IMR-90 (cell line): Measurements from ENCODE around the gene GRAMD4. TPM values are rescaled to one million over a fixed set of nuclear protein-coding genes. Genes with fewer than 3 reads are reported as not detected.

Source experiments
- ATAC-seq: fragments of 200-7000 bp; cut with Tn5 transposase; 2 replicates; pipeline ENCODE4 v1.9.1; 2020; ENCODE audit warnings: low read depth, mild to moderate bottlenecking, moderate library complexity
- BruUV-seq: library from RNA; stranded (reverse); fragments of 400-500 nt; replicated peaks from 2 replicates; lab custom pipeline; 2021; lab: Mats Ljungman, UMichigan
- CTCF ChIA-PET: fragments of 300-600 bp; formaldehyde crosslinking; extraction: SDS; loops from one replicate; lab custom pipeline; 2021; ENCODE audit warnings: antibody characterized with exemption; lab: Yijun Ruan, JAX
- POLR2A ChIA-PET: fragments of 300-600 bp; sonication (Branson Sonifier 250); formaldehyde crosslinking; loops from one replicate; lab custom pipeline; 2022; ENCODE audit warnings: antibody characterized with exemption; ENCODE audit not compliant: unreplicated experiment; lab: Charles Lee
- DNase-seq: peaks from one replicate; pipeline ENCODE4 v3.0.0; 2013
- H2AFZ ChIP-seq: replicated peaks from 2 replicates; pipeline ENCODE3; 2013; ENCODE audit warnings: low read length, mild to moderate bottlenecking; ENCODE audit not compliant: poor library complexity
- H2AK5ac ChIP-seq: 2 replicates; pipeline ENCODE4 v1.6.1; 2013; ENCODE audit warnings: low read depth, low read length, inconsistent platforms
- H2AK9ac ChIP-seq: replicated peaks from 2 replicates; pipeline ENCODE3; 2013; ENCODE audit warnings: mild to moderate bottlenecking, low read depth, low read length, moderate library complexity; ENCODE audit not compliant: poor library complexity
- H2BK120ac ChIP-seq: 2 replicates; pipeline ENCODE4 v1.6.1; 2013; ENCODE audit warnings: low read depth, low read length, inconsistent platforms
- H2BK15ac ChIP-seq: 3 replicates; pipeline ENCODE4 v1.6.1; 2013; ENCODE audit warnings: low read depth, low read length, inconsistent platforms
- H2BK20ac ChIP-seq: 2 replicates; pipeline ENCODE4 v1.6.1; 2013; ENCODE audit warnings: low read depth, mild to moderate bottlenecking, inconsistent platforms, low read length, moderate library complexity
- H2BK5ac ChIP-seq: 2 replicates; pipeline ENCODE4 v1.6.1; 2013; ENCODE audit warnings: mild to moderate bottlenecking, low read depth, low read length, inconsistent platforms; ENCODE audit not compliant: poor library complexity, severe bottlenecking
- H3K14ac ChIP-seq: replicated peaks from 2 replicates; pipeline ENCODE4 v1.6.1; 2013; ENCODE audit warnings: low read depth, low read length, inconsistent platforms
- H3K18ac ChIP-seq: 2 replicates; pipeline ENCODE4 v1.6.1; 2013; ENCODE audit warnings: low read depth, low read length, control low read depth
- H3K23ac ChIP-seq: 2 replicates; pipeline ENCODE4 v1.6.1; 2013; ENCODE audit warnings: low read depth, low read length, inconsistent platforms
- H3K27ac ChIP-seq: 2 replicates; pipeline ENCODE4 v1.5.1; 2013; ENCODE audit warnings: mild to moderate bottlenecking, control low read depth, low read length; ENCODE audit not compliant: insufficient read depth
- H3K27me3 ChIP-seq: 2 replicates; pipeline ENCODE4 v1.6.1; 2013; ENCODE audit warnings: low read length; ENCODE audit not compliant: control insufficient read depth, insufficient read depth
- H3K36me3 ChIP-seq: 2 replicates; pipeline ENCODE4 v1.6.1; 2013; ENCODE audit warnings: low read length, mixed read lengths; ENCODE audit not compliant: control insufficient read depth, insufficient read depth
- H3K4ac ChIP-seq: 2 replicates; pipeline ENCODE4 v1.6.1; 2013; ENCODE audit warnings: low read depth, low read length, inconsistent platforms
- H3K4me1 ChIP-seq: 2 replicates; pipeline ENCODE4 v1.6.1; 2013; ENCODE audit warnings: low read length, mixed read lengths; ENCODE audit not compliant: control insufficient read depth, insufficient read depth
- H3K4me2 ChIP-seq: 2 replicates; pipeline ENCODE4 v1.6.1; 2013; ENCODE audit warnings: low read depth, mild to moderate bottlenecking, control low read depth, low read length, moderate library complexity
- H3K4me3 ChIP-seq: 2 replicates; pipeline ENCODE4 v1.5.1; 2013; ENCODE audit warnings: low read depth, mild to moderate bottlenecking, control low read depth, low read length, moderate library complexity; ENCODE audit not compliant: insufficient read depth
- H3K56ac ChIP-seq: 2 replicates; pipeline ENCODE4 v1.6.1; 2013; ENCODE audit warnings: low read length, inconsistent platforms; ENCODE audit not compliant: insufficient read depth; ENCODE audit errors: extremely low read depth
- H3K79me1 ChIP-seq, 2 experiments: 2 replicates each; pipeline ENCODE4 v1.6.1; 2013; ENCODE audit warnings: low read length in 2 of 2, inconsistent platforms in 1 of 2, low read depth in 1 of 2
- H3K9ac ChIP-seq: 2 replicates; pipeline ENCODE4 v1.6.1; 2013; ENCODE audit warnings: low read depth, low read length, control low read depth
- H3K9me1 ChIP-seq: 2 replicates; pipeline ENCODE4 v1.6.1; 2013; ENCODE audit warnings: low read length, inconsistent platforms; ENCODE audit not compliant: insufficient read depth
- H3K9me3 ChIP-seq: 2 replicates; pipeline ENCODE4 v1.6.1; 2013; ENCODE audit warnings: low read length; ENCODE audit not compliant: control insufficient read depth, insufficient read depth
- H4K20me1 ChIP-seq: 2 replicates; pipeline ENCODE4 v1.6.1; 2013; ENCODE audit warnings: low read length, inconsistent platforms; ENCODE audit not compliant: insufficient read depth
- H4K5ac ChIP-seq: 2 replicates; pipeline ENCODE4 v1.6.1; 2013; ENCODE audit warnings: mild to moderate bottlenecking, low read depth, low read length, control low read depth
- H4K8ac ChIP-seq, 2 experiments: 2 replicates each; pipeline ENCODE4 v1.6.1; 2013; ENCODE audit warnings: low read depth in 2 of 2, low read length in 2 of 2, control low read depth in 1 of 2, inconsistent platforms in 1 of 2
- H4K91ac ChIP-seq: 2 replicates; pipeline ENCODE4 v1.6.1; 2013; ENCODE audit warnings: low read depth, low read length, inconsistent platforms; ENCODE audit not compliant: insufficient read depth
- MXI1 ChIP-seq: IDR thresholded peaks from 2 replicates; pipeline ENCODE4 v1.6.1; 2012; ENCODE audit warnings: low read depth, mild to moderate bottlenecking, low read length, moderate library complexity, borderline replicate concordance
- RCOR1 ChIP-seq: IDR thresholded peaks from 2 replicates; pipeline ENCODE4 v1.6.1; 2012; ENCODE audit warnings: mild to moderate bottlenecking, low read length, improper control_type of control experiment; ENCODE audit not compliant: insufficient replicate concordance
- whole genome bisulfite sequencing, 2 experiments: methylation state at CpG; one replicate each; pipeline versions ENCODE4 v1.1.5 to v1.1.7; 2013; ENCODE audit warnings: missing lambda C conversion rate in 2 of 2; ENCODE audit not compliant: insufficient read length in 1 of 2; ENCODE audit errors: extremely low coverage in 2 of 2; 5-methylcytosine and 5-hydroxymethylcytosine counted together
- dilution Hi-C: fragments of 300-500 bp; cut with HindIII; formaldehyde crosslinking; loops from one replicate; pipeline ENCODE4 v1.14.3; 2018; ENCODE audit warnings: low sequenced_read_pairs; ENCODE audit not compliant: unreplicated experiment
- in situ Hi-C: fragments of 300-500 bp; cut with MboI; formaldehyde crosslinking; loops from 3 replicates; pipeline ENCODE4 v1.14.3; 2019; ENCODE audit warnings: low sequenced_read_pairs, inconsistent platforms, mixed read lengths
- intact Hi-C: fragments of 100-400 bp; cut with micrococcal nuclease; formaldehyde crosslinking; loops from 2 replicates; pipeline ENCODE4 v1.10.0; 2022
- polyA plus RNA-seq, 3 experiments: library from polyadenylated mRNA; depleted of rRNA; stranded (reverse); fragments of >200 nt; gene quantifications; 2 replicates each; pipeline ENCODE4 v1.2.3, GENCODE V29; 2012; ENCODE audit warnings: low replicate concordance in 1 of 3
- total RNA-seq: library from RNA; depleted of rRNA; stranded (reverse); fragments of >200 nt; gene quantifications from 2 replicates; pipeline ENCODE4 v1.2.3, GENCODE V29; 2012

The GRAMD4 gene
- total and polyA plus RNA-seq, 2 of the 4 experiments (the other 2 are of a cell fraction) = 2.7 to 5.8 TPM

- Histone ChIP-seq H4K8ac (no peak overlapping the region), H3K36me3 (peaks cover 32% of the 10 kb centered on the region), H2BK15ac (no peak overlapping the region), H3K4me3 (no peak overlapping the region), H3K9ac (no peak overlapping the region), H3K9me1 (peaks cover 6% of the 10 kb centered on the region), H3K23ac (no peak overlapping the region), H2AK5ac (no peak overlapping the region), H2BK120ac (no peak overlapping the region), H2BK5ac (no peak overlapping the region), H2BK20ac (no peak overlapping the region), H3K56ac (no peak overlapping the region), H3K79me1 (peaks cover 16 to 84% of the 10 kb centered on the region in 2 experiments), H3K4ac (no peak overlapping the region), H3K18ac (no peak overlapping the region), H2AFZ (no peak overlapping the region), H3K4me2 (no peak overlapping the region), H3K27ac (no peak overlapping the region), H4K91ac (no peak overlapping the region), H3K27me3 (no peaks in the 10 kb centered on the region), H3K14ac (no peak overlapping the region), H3K4me1 (no peaks in the 10 kb centered on the region; the same call in 1 of the 2 replicates), H4K5ac (no peak overlapping the region), H2AK9ac (no peak overlapping the region), H3K9me3 (no peaks in the 10 kb centered on the region), H4K20me1 (peaks cover 70% of the 10 kb centered on the region)
- no peak for DNase-seq
- BruUV-seq = no TSS peak
- intact Hi-C loops (no loop called here), dilution Hi-C loops (no loop called here), in situ Hi-C loops (no loop called here)
- ChIA-PET POLR2A (no interaction called here), CTCF (no interaction called here)
- TF ChIP-seq MXI1 (no peak), RCOR1 (no peak)
- ATAC-seq = no peak
- 94% methylated on average over 13 of the region's 18 CpGs; no CpG with 5 or more reads in 1 of the 2 experiments for WGBS, 2 experiments
Measured at GRCh38 chr22:46725096-46725495, 104.9 kb downstream of the GRAMD4 start.
